Posterior cingulate gyrus (tissue), 11 donors: ENCODE measurements around the gene MATN1.

Experiments
- DNase-seq, 10 donors: peaks; one replicate each; pipeline versions ENCODE4 v3.0.0 to v3.0.0-alpha.2; 2020 to 2021; ENCODE audit warnings: mixed read lengths in 3 of 10
- intact Hi-C: fragments of 100-400 bp; cut with DNase I; formaldehyde crosslinking; loops from one replicate; pipeline ENCODE4 v1.15.1; 2023

MATN1 gene

GRCh38 chr1:30678209-30678608 is 45.2 kb downstream of the MATN1 start:
- DNase-seq: peak in 1 of 10 donors; percentile 8
- intact Hi-C loops: no loop called here

- peak in 2 of 10 donors; percentile 24 to 46 for DNase-seq
- intact Hi-C loops: no loop called here
These were observed 45.9 kb downstream of the MATN1 start for GRCh38 chr1:30677471-30677870.

- no peak for DNase-seq
- intact Hi-C loops: no loop called here
These were observed 47.6 kb downstream of the MATN1 start for GRCh38 chr1:30675761-30676160.

- intact Hi-C loops: no loop called here
- peak in 1 of 10 donors; percentile 5 for DNase-seq
These were observed 48.1 kb downstream of the MATN1 start for GRCh38 chr1:30675289-30675688.

- DNase-seq: no peak
- intact Hi-C loops: no loop called here
These were observed 50.0 kb downstream of the MATN1 start for GRCh38 chr1:30673395-30673794.

- no peak for DNase-seq
- intact Hi-C loops: no loop called here
These were observed 50.7 kb downstream of the MATN1 start for GRCh38 chr1:30672661-30673060.

- intact Hi-C loops: no loop called here
- DNase-seq: peak in 3 of 10 donors; percentile 43 to 66 (median 64)
These were observed 52.9 kb downstream of the MATN1 start for GRCh38 chr1:30670240-30671060.

GRCh38 chr1:30668546-30669327 is 54.6 kb downstream of the MATN1 start:
- intact Hi-C loops: no loop called here
- DNase-seq: peak in 3 of 10 donors; percentile 12 to 40 (median 20)

- intact Hi-C loops: no loop called here
- DNase-seq: peak in 2 of 10 donors; percentile 31 to 34
These were observed 55.4 kb downstream of the MATN1 start for GRCh38 chr1:30668024-30668423.

- DNase-seq: no peak
- intact Hi-C loops: no loop called here
These were observed 56.6 kb downstream of the MATN1 start for GRCh38 chr1:30666756-30667273.

GRCh38 chr1:30665216-30666010 is 58.0 kb downstream of the MATN1 start:
- intact Hi-C loops: no loop called here
- DNase-seq: peak in 3 of 10 donors; percentile 35 to 66 (median 41)

- intact Hi-C loops: no loop called here
- peak in 9 of 10 donors; percentile 17 to 83 (median 40) for DNase-seq
These were observed 59.2 kb downstream of the MATN1 start for GRCh38 chr1:30664103-30664755.

GRCh38 chr1:30663596-30664091 is 59.7 kb downstream of the MATN1 start:
- intact Hi-C loops: no loop called here
- DNase-seq: peak in 3 of 10 donors; percentile 60 to 73 (median 66)

GRCh38 chr1:30662291-30662840 is 61.0 kb downstream of the MATN1 start:
- intact Hi-C loops: no loop called here
- peak in 3 of 10 donors; percentile 12 to 72 (median 53) for DNase-seq

- intact Hi-C loops: no loop called here
- peak in 3 of 10 donors; percentile 24 to 59 (median 28) for DNase-seq
These were observed 62.1 kb downstream of the MATN1 start for GRCh38 chr1:30661311-30661710.
